Psoas muscle (tissue), 8 donors: ENCODE data around the gene NDUFS8. TPM values are rescaled to one million over a fixed set of nuclear protein-coding genes. Genes with fewer than 3 reads are reported as not detected.

ENCODE experiments used
- ATAC-seq, 4 donors: fragments of 200-7000 bp; cut with Tn5 transposase; one replicate each; pipeline ENCODE4 v1.9.1; 2020; ENCODE audit warnings: moderate library complexity in 3 of 4, mild to moderate bottlenecking in 2 of 4
- DNase-seq, 2 donors: peaks; one replicate each; pipeline ENCODE4 v3.0.0-alpha.2; 2020
- H3K27ac ChIP-seq: fragments of 200-600 bp; one replicate; pipeline ENCODE4 v1.8.0; 2022
- H3K27me3 ChIP-seq, 3 donors: fragments of 200-600 bp in 1 of 3; one replicate each; pipeline versions ENCODE4 v1.6.1 to v1.8.0; 2013 to 2022; ENCODE audit warnings: low read length in 2 of 3, mild to moderate bottlenecking in 2 of 3, moderate library complexity in 1 of 3; ENCODE audit not compliant: insufficient read depth in 3 of 3
- H3K36me3 ChIP-seq, 2 donors: fragments of 200-600 bp in 1 of 2; one replicate each; pipeline versions ENCODE4 v1.6.1 to v1.8.0; 2013 to 2022; ENCODE audit warnings: low read depth in 1 of 2, mild to moderate bottlenecking in 1 of 2, moderate library complexity in 1 of 2; ENCODE audit not compliant: insufficient read depth in 1 of 2
- H3K4me1 ChIP-seq: fragments of 200-600 bp; one replicate; pipeline ENCODE4 v1.8.0; 2022
- H3K4me3 ChIP-seq: fragments of 200-600 bp; one replicate; pipeline ENCODE4 v1.8.0; 2022; ENCODE audit warnings: mild to moderate bottlenecking
- H3K9me3 ChIP-seq: fragments of 200-600 bp; one replicate; pipeline ENCODE4 v1.8.0; 2022
- CTCF ChIP-seq: fragments of 200-600 bp; IDR thresholded peaks from one replicate; pipeline ENCODE4 v1.8.0; 2022; ENCODE audit warnings: antibody characterized with exemption
- WGBS, 3 donors: extraction: QIAGEN DNeasy Blood & Tissue Kit; methylation state at CpG; one replicate each; pipeline versions ENCODE4 v1.1.6 to v1.1.7; 2013; 5-methylcytosine and 5-hydroxymethylcytosine counted together
- intact Hi-C, 2 donors: fragments of 100-400 bp; cut with DNase I; formaldehyde crosslinking; loops; one replicate each; pipeline versions ENCODE4 v1.11.0 to v1.14.2; 2022
- polyA plus RNA-seq, 3 donors: library from polyadenylated mRNA; stranded (reverse); fragments of 200-250 nt; gene quantifications; one replicate each; pipeline ENCODE4 v1.2.3, GENCODE V29; 2013
- total RNA-seq, 4 donors: library from RNA; stranded (reverse); fragmentation: NEBNext Ultra II Directional in 2 of 4; extraction: Animal tissue kit (Norgen Biotek cat#: 25700) in 2 of 4; gene quantifications; one replicate each; pipeline versions ENCODE4 v1.2.1 to v1.2.4, GENCODE V29; 2021 to 2023
- donor health status: healthy with polysubstance abuse.
- donor health status: DM: no; HTN: no; CAD: no; lungs with moderate emphysema.
- donor health status: Bipolar disorder and iron deficiency.
- donor health status: healthy.
- donor health status: DM: yes; HTN: yes; CAD: no.
- donor health status: DM: no; HTN: no; CAD: no.
- donor health status: DM: no; HTN: no; CAD: no.
- donor health status: DM: yes; HTN: yes; CAD: no.

Gene NDUFS8
- total and polyA plus RNA-seq, 7 donors = 193 to 390 (median 257) TPM

DNA sequence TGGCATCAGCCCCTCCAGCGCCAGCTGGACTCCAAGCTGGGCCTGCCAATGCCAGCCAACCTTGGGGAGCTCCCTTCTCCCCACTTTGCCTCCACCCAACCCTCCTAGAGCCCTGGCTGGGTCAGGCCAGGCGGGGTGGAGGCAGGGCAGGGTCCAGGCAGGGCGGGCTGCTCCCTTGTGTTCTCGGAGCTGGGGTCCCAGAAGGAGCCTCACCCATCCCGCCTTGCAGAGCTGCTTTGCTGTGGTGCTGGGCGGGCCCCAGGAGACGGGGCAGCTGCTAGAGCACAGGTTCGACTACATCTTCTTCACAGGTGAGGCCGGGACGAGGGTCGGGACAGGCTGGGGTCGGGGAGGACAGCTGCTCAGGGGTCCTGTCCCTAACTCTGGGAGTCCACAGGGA, 11.0 kb upstream of the NDUFS8 start:
- no peak overlapping the region for H3K4me3 ChIP-seq
- ATAC-seq = no peak
- WGBS, 3 donors = 86 to 90% (median 89%) methylated on average over 11 to 12 of the region's 12 CpGs

DNA sequence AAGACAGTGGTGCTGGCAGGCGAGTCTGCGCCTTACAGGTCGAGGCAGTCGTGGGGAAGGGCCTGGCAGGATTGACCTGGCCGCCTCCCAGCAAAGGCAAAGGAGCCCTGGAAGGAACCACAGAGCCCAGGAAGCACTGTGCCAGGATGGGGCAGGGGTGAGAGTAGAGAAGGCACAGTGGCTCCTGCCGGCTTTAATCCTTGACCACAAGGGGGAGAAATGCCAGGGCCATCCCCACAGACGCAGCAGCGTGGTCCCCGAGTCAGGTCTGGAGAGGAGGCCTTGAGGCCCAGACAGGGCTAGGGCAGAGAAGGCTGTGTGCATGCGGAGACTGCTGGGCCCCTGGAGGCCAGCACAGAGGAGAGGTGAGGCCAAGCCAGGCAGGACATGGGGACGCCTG, 9.9 kb upstream of the NDUFS8 start:
- H3K27me3 ChIP-seq = no peaks in the 10 kb centered on the region
- 43 to 60% (median 53%) methylated on average over 11 of the region's 11 CpGs for WGBS, 3 donors
- no peaks in the 10 kb centered on the region for H3K9me3 ChIP-seq
- peaks cover 0 to 9% of the 10 kb centered on the region in 2 donors for H3K36me3 ChIP-seq
- TF ChIP-seq CTCF = no peak
- no peak for DNase-seq
- no peak overlapping the region for H3K4me3 ChIP-seq
- H3K27ac ChIP-seq = no peak overlapping the region
- ATAC-seq = no peak
- intact Hi-C loops = no loop called here
- H3K4me1 ChIP-seq = no peaks in the 10 kb centered on the region

More for the DNA sequence above, 11.0 kb upstream of the NDUFS8 start:
- H3K27me3 ChIP-seq = no peaks in the 10 kb centered on the region
- DNase-seq = no peak
- H3K27ac ChIP-seq = no peak overlapping the region
- no peak for TF ChIP-seq CTCF
- H3K9me3 ChIP-seq = no peaks in the 10 kb centered on the region
- H3K4me1 ChIP-seq = no peaks in the 10 kb centered on the region
- H3K36me3 ChIP-seq = peaks cover 0 to 3% of the 10 kb centered on the region in 2 donors
- intact Hi-C loops = no loop called here

- no peaks in the 10 kb centered on the region for H3K9me3 ChIP-seq
- H3K36me3 ChIP-seq = peaks cover 0 to 9% of the 10 kb centered on the region in 2 donors
- 43 to 57% (median 56%) methylated on average over 25 to 27 of the region's 27 CpGs for WGBS, 3 donors
- no peaks in the 10 kb centered on the region for H3K4me1 ChIP-seq
- TF ChIP-seq CTCF = peak; percentile 9
- no peak overlapping the region for H3K4me3 ChIP-seq
- intact Hi-C loops = no loop called here
- no peaks in the 10 kb centered on the region for H3K27me3 ChIP-seq
- peak; percentile 53 to 63 (median 60) for ATAC-seq
- no peak overlapping the region for H3K27ac ChIP-seq
- no peak for DNase-seq
Measured at GRCh38 chr11:68021167-68021787, 9.2 kb upstream of the NDUFS8 start.

DNA sequence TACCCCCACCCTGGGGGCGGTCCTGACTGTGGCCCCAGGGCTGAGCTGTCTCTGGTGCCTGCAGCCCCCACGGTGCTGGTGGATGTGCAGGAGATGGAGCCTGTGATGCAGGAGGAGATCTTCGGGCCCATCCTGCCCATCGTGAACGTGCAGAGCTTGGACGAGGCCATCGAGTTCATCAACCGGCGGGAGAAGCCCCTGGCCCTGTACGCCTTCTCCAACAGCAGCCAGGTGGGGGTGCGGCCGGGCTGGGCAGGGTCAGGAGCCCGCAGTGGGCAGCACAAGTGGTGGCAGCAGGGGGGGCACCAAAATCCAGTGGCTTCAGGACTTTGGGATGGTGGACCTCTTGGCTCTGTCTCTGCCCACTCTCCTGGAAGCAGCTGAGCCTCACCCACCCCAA, 8.0 kb upstream of the NDUFS8 start:
- Histone ChIP-seq H3K9me3 (no peaks in the 10 kb centered on the region), H3K36me3 (peaks cover 0 to 9% of the 10 kb centered on the region in 2 donors), H3K27ac (no peak overlapping the region), H3K4me1 (no peaks in the 10 kb centered on the region), H3K4me3 (no peak overlapping the region), H3K27me3 (no peaks in the 10 kb centered on the region)
- ATAC-seq (no peak), DNase-seq (no peak)
- intact Hi-C loops = no loop called here
- WGBS, 3 donors = 86 to 90% (median 88%) methylated on average over 13 of the region's 13 CpGs
- no peak for TF ChIP-seq CTCF

GRCh38 chr11:68024508-68024907, 6.0 kb upstream of the NDUFS8 start:
- 84 to 90% (median 84%) methylated on average over 5 of the region's 5 CpGs for WGBS, 3 donors
- intact Hi-C loops = no loop called here
- no peak for TF ChIP-seq CTCF

More at GRCh38 chr11:68024508-68024907, 6.0 kb upstream of the NDUFS8 start:
- Histone ChIP-seq H3K36me3 (peaks cover 0 to 9% of the 10 kb centered on the region in 2 donors), H3K27ac (no peak overlapping the region), H3K9me3 (no peaks in the 10 kb centered on the region), H3K4me1 (peaks cover 7% of the 10 kb centered on the region), H3K27me3 (no peaks in the 10 kb centered on the region), H3K4me3 (no peak overlapping the region)
- DNase-seq = no peak
- no peak for ATAC-seq
